Left lobe of liver (tissue), 2 donors: Measurements from ENCODE around the gene ITGB1BP1. TPM values are rescaled to one million over a fixed set of nuclear protein-coding genes. Genes with fewer than 3 reads are reported as not detected.

Experiments used
- ATAC-seq: fragments of 200-7000 bp; cut with Tn5 transposase; one replicate; pipeline ENCODE4 v1.9.1; 2020; ENCODE audit warnings: mild to moderate bottlenecking, moderate library complexity
- DNase-seq: peaks from one replicate; pipeline ENCODE4 v3.0.0-alpha.2; 2020; ENCODE audit warnings: low spot score
- total RNA-seq: library from RNA; stranded (reverse); gene quantifications from one replicate; pipeline ENCODE4 v1.2.1, GENCODE V29; 2021
- donor health status: DM: no; HTN: no; CAD: no; lungs with moderate emphysema.
- donor health status: DM: no; HTN: yes; CAD: no.

ITGB1BP1 gene
- total RNA-seq, 1 donor from 2014 or later: 28.6 TPM

- ATAC-seq: no peak
- DNase-seq: no peak
Observed at GRCh38 chr2:9355270-9355669, 68.1 kb downstream of the ITGB1BP1 start.

GRCh38 chr2:9354318-9354717 lies 69.0 kb downstream of the ITGB1BP1 start:
- DNase-seq (no peak), ATAC-seq (no peak)

Other genes with a start within 250 kb of the ITGB1BP1 start
- 4.0 TPM for gene ASAP2, start 216.7 kb downstream of the ITGB1BP1 start, total RNA-seq
- 12.0 TPM for gene CPSF3, start 126 bp upstream of the ITGB1BP1 start, total RNA-seq
- gene IAH1, start 51.0 kb upstream of the ITGB1BP1 start, total RNA-seq: 28.6 TPM
- gene ADAM17, start 132.3 kb upstream of the ITGB1BP1 start, total RNA-seq: 5.4 TPM
- 82.3 TPM for gene YWHAQ, start 207.5 kb upstream of the ITGB1BP1 start, total RNA-seq